ENCODE measurements around the gene GIPR.
"Not testable (repeated sequence)": the region's sequence is repeated elsewhere in the genome, so short reads cannot be mapped to it uniquely, and the experiment has no call there.

Gene GIPR

GRCh38 chr19:45693106-45693788 lies 25.2 kb downstream of the GIPR start:
- peak; percentile 64 for DNase-seq

DNA sequence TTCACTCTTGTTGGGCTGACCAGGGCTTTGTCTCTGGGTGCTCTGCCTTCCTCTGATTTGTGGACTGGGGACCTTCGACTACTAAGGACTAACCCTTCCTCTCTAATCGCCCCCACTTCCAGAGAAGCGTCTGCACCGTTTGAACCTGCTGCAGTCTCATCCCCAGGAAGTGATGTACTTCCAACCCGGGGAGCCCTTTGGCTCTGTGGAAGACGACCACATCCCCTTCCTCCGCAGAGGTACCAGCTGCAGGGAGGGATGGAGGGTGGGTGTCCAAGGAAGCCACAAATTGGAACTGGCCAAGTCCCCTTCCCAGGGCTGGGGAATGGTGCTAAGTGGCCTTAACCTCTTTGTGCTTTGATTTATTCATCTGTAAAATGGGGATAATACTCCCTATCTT lies 33.7 kb downstream of the GIPR start:
- no peak for DNase-seq

- DNase-seq, result no peak
Observed at GRCh38 chr19:45705115-45705514, 37.1 kb downstream of the GIPR start.

- DNase-seq, result no peak
Observed at GRCh38 chr19:45705710-45706415, 37.8 kb downstream of the GIPR start.

DNA sequence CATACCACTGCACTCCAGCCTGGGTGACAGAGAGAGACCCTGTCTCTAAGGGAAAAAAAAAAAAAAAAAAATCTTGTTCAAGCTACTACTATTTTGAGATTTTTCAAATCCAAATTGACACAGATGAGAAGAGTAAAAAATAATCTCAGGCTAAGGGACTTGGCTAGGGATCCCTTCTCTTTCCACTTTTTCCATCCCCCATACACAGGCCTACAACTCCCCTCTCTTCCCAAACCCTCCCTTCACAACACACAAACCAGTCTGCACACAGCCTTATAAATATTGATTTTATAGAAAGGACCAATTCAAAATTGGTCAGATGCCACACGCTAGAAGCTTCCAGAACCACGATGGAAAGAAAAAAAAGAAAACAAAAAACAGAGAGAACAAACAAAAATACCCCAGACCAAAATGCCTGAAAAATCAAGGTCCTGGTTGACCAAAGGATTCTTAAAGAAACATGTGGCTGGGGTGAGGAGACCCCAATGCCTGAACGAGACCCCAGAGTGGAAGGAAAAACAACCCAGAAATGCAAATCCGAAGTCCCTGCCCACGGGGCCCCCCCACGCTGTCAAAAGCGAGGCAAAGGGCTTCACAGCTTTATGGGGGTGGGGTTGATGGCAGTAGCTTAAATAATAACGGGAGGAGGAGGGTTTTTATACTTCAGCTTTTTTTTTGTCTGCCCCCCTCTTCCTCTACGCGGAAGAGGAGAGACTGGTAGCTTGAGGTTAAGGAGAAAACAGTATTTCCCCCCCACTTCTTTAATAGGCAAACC lies 42.5 kb downstream of the GIPR start:
- no peak for DNase-seq

DNA sequence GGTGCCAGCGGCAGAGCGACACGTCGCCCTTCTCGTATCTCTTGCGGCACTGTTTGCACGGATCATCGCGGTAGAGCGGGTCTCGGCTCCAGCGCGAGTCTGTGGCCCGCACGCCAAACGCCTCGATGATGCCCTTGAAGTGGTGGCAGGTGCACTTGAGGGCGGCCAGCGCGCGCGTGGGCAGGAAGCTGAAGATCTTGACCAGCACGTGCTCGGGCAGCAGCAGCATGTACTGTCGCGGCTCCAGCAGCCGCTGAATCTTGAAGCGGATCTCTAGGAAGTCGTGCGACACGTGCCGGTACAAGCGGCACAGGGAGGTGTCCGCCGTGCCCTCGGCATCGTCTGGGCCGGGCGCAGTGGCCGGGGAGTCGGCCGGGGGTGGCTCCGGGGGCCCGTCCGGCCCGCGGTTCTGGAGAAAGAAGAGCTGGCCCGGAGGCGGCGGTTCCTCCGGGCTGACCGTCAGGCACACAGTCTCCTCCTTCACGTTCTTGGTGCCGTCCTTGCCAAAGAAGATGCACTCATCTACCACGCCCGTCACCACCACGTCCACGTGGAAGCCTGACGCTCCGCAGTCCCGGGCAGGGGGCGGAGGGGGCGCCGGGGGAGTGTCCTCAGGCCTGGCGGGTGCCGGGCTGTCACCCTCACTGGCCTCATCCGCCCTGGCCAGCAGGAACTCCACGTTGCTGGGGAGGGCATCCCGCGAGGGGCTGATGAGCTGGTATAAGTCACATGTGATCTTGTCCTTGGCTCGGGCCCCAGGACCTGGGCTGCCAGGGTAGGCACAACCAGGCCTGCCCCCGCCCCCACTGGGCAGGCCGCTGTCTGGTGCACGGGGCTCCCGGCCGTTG lies 44.1 kb downstream of the GIPR start:
- no peak for DNase-seq

GRCh38 chr19:45712699-45713067 lies 44.7 kb downstream of the GIPR start:
- DNase-seq, result no peak

- no peak for DNase-seq
Observed at GRCh38 chr19:45713141-45713540, 45.1 kb downstream of the GIPR start.

GRCh38 chr19:45715139-45715538 lies 47.1 kb downstream of the GIPR start:
- DNase-seq, result no peak

DNA sequence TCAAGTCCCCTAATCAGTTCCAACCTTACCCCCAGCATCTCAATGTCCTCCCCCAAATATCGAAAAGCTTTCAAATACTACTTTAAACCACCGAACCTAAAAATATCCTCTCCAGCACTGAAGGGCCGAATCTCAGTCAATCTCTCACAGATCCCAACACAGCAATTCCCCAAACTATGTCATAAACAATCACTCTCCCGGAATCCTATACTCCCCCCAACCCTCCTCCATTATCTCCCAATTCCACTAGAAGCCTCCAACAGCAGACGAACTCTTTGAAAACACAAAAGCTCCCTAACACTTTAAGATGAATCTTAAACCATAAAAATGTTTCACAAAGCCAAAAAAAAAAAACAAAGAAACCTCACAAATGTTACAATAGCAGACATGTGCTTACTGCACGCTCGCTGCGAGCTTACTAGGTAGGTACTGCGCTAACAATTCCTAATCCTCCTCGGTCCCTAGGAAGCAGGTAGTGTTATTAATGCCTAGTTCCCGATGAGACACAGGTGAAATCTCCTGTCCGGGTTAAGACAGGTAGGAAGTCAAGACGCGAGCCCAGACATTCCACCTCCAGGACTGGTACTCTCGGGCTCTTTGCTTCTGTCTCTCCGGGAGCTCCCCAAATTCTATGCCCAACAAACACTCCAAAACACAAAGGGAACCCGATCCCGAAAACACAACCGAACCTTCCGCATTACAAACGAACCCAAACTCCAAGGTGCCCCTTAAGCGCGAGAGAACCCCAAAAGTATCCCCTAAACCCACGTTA lies 48.5 kb downstream of the GIPR start:
- DNase-seq, result peak; percentile 5

DNA sequence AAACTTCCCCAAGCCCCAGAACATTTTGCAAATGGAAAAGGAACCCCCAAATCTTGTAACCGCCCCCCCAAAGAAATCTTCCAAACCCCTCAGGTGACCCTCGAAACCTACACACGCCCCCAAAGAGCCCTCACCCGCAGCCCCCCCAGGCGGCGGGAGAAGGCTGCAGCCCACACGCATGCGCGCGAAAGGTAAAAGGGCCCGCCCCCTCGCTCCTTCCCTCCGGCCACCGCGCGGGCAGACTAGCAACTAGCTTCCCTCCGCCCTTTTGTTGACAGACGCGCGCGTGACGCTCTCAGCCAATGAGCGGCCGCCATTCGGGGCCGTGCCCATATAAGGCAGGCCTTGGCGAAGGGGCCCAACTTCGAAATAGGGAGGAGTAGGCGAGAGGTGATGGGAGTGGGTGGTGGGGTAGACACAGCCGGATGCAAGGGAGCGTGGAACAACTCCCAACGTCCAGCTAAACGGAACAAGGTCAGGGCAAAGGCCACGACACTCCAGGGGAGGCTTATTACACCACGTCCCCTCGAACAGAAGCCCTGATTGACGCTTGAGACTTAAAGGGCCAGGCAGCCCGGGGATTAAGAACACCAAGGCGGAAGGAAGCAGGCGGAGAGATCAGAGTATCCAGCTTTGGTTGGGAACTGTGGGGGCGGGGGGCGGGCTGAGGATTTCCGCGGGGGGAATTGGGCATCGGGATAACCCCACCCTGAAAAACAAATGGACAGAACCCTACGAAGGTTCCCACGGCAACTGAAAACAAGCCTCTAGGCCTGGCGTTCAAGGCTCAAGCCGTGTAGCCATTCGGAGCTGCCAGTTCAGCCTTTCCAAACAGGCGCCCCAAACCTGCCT lies 49.3 kb downstream of the GIPR start:
- peak; percentile 99 for DNase-seq

DNA sequence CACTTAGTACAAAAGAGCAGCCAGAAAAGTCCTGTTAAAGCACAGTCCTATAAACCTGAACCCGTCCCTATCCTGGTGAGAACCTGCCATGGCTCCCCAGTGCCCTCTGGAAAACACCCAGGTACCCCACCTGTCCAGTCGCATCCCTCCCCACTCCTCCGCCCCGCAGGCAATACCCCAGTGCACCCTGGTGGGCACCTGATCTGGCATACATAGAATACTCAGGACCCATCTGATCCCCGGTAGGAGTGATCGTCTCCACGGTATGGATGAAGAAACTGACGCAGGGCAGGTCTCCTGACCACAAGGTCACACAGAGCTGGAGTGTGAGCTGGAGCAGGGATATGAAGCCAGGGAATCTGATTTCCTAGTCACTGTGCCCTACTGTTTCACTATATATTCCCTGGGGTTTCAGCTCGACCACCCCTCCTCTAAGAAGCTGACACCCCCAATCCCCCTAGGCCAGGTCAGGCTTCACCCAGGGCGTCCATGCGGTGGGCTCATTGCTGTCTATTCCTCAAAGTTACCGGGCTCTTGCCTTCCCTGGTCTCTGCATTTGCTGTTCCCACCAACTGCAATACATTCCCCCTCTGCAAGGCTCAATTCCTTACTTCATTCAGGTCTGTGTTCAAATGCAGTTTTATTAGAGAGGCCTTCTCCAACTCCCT lies 50.1 kb downstream of the GIPR start:
- DNase-seq, result no peak

DNA sequence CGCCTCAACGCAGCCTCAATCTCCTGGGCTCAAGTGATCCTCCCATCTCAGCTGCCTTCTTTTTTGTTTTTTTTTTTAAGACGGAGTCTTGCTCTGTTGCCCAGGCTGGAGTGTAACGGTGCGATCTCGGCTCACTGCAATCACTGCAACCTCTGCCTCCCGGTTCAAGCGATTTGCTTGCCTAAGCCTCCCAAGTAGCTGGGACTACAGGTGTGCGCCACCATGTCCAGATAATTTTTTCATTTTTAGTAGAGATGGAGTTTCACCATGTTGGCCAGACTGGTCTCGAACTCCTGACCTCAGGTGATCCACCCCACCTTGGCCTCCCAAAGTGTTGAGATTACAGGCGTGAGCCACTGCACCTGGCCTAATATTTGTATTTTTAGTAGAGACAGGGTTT lies 52.0 kb downstream of the GIPR start:
- not testable (repeated sequence) for DNase-seq

DNA sequence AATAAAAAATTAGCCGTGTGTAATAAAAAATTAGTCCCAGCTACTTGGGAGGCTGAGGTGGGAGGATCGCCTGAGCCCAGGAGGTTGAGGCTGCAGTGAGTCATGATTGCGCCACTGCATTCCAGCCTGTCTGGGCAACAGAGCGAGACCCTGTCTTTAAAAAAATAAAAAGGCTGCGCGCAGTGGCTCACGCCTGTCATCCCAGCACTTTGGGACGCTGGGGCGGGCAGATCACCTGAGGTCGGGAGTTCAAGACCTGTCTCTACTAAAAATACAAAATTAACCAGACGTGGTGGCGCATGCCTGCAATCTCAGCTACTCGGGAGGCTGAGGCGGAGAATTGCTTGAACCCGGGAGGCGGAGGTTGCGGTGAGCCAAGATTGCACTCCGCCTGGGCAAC lies 60.7 kb downstream of the GIPR start:
- DNase-seq, result not testable (repeated sequence)

GRCh38 chr19:45729800-45730290 lies 61.8 kb downstream of the GIPR start:
- DNase-seq, result no peak

DNA sequence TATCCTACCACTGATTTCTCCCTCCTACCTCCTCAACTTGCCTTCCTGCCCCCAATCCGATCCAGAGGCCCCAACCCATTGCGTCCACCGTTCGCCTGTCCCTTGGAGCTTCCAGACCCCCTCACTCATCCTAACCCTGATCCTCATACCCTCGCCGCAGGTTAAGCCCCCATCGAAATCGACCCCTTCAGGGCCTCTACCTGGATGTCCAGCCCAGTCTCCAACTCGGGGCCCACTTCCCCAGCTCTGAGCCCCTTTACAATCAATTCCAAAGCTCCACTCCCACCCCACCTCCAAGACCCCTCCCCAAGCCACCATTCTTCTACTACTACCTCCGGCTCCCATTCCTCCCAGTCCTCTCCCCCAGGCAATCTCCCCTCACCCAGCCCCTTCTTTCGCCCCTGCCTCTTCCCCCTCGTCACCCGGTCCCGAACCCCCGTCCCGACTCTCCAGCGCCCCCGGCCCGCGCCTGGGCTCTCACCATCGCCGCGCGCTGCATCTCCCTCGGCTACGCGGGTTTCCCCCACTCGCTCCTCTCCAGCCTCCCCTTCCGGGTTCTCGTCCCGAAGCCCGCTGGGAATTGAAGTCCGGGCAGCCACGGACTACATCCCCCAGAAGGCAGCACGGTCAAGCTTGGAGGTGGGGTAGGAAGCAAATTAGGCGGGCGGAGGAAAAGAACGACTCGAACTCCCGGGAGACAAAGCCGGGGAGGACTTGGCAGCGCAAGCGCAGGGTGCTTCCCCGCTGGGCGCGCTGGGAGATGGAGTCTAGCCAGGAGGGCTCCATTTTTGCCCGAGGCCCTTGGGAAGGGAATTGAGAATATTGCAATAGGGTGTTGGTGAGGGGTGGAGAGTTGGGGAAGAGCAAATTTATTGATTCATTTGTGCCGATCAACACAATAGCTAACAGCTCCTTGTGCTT lies 62.6 kb downstream of the GIPR start, which contains the start of gene FBXO46:
TSS of gene FBXO46 (minus strand) at position 529 of the 921 bp plus-strand sequence. CDS start 17,401 bp downstream, outside the sequence.
- DNase-seq, result peak; percentile 95

Data from CD4-positive, alpha-beta T cell treated with Interferon gamma for 1 hour (primary cell).